ENCODE results near the gene NLE1. TPM values are rescaled to one million over a fixed set of nuclear protein-coding genes. Genes with fewer than 3 reads are reported as not detected.

The NLE1 gene
- total RNA-seq, 3 donors from 2014 or later = 15.2 to 32.1 (median 18.2) TPM

GRCh38 chr17:35088356-35088880 lies 53.7 kb downstream of the NLE1 start:
- TF ChIP-seq POLR2AphosphoS5 (IDR thresholded peaks at IDR 0.05) = peak in 2 of 3 donors; percentile 2 to 8
- TF ChIP-seq POLR2A (IDR thresholded peaks at IDR 0.05) = no peak
- Histone ChIP-seq H3K27ac (peak overlapping the region; percentile 92 to 94), H3K36me3 (no peaks in the 10 kb centered on the region), H3K9me3 (no peaks in the 10 kb centered on the region), H3K4me3 (peak overlapping the region; percentile 78 to 93 (median 80)), H3K4me1 (no peaks in the 10 kb centered on the region), H3K27me3 (no peaks in the 10 kb centered on the region)
- intact Hi-C loops (cut with DNase I; ENCODE audit: low total_unique reads) = no loop called here
- peak; percentile 24 to 56 for DNase-seq (ENCODE audit: low spot score in 2 of 2)

GRCh38 chr17:35087731-35088355 lies 54.3 kb downstream of the NLE1 start:
- DNase-seq (ENCODE audit: low spot score in 2 of 2) = no peak
- no peak for TF ChIP-seq CTCF (IDR thresholded peaks at IDR 0.05)
- no peaks in the 10 kb centered on the region for H3K36me3 ChIP-seq
- H3K9me3 ChIP-seq = no peaks in the 10 kb centered on the region
- peak overlapping the region; percentile 78 to 93 (median 80) for H3K4me3 ChIP-seq
- intact Hi-C loops (cut with DNase I; ENCODE audit: low total_unique reads) = no loop called here
- H3K27ac ChIP-seq = peak overlapping the region; percentile 92 to 94
- H3K27me3 ChIP-seq = no peaks in the 10 kb centered on the region
- H3K4me1 ChIP-seq = no peaks in the 10 kb centered on the region

- DNase-seq (ENCODE audit: low spot score in 2 of 2) = no peak
- H3K27ac ChIP-seq = peak overlapping the region; percentile 24 to 92
Observed at GRCh38 chr17:35086931-35087573, 55.1 kb downstream of the NLE1 start.

GRCh38 chr17:35086164-35086563 lies 55.9 kb downstream of the NLE1 start:
- TF ChIP-seq CTCF (IDR thresholded peaks at IDR 0.05) = no peak
- TF ChIP-seq POLR2AphosphoS5 (IDR thresholded peaks at IDR 0.05) = no peak
- no peak for TF ChIP-seq POLR2A (IDR thresholded peaks at IDR 0.05)
- Histone ChIP-seq H3K9me3 (no peaks in the 10 kb centered on the region), H3K4me3 (no peak overlapping the region), H3K36me3 (no peaks in the 10 kb centered on the region), H3K27ac (peak overlapping the region in 1 of 2 donors; percentile 92), H3K4me1 (no peaks in the 10 kb centered on the region), H3K27me3 (no peaks in the 10 kb centered on the region)
- DNase-seq (ENCODE audit: low spot score in 2 of 2) = no peak
- intact Hi-C loops (cut with DNase I; ENCODE audit: low total_unique reads) = no loop called here

More at GRCh38 chr17:35086931-35087573, 55.1 kb downstream of the NLE1 start:
- H3K4me3 ChIP-seq = no peak overlapping the region
- no peaks in the 10 kb centered on the region for H3K27me3 ChIP-seq
- no peaks in the 10 kb centered on the region for H3K9me3 ChIP-seq
- TF ChIP-seq POLR2AphosphoS5 (IDR thresholded peaks at IDR 0.05) (no peak), CTCF (IDR thresholded peaks at IDR 0.05) (no peak), POLR2A (IDR thresholded peaks at IDR 0.05) (no peak)
- intact Hi-C loops (cut with DNase I; ENCODE audit: low total_unique reads) = no loop called here
- no peaks in the 10 kb centered on the region for H3K4me1 ChIP-seq
- no peaks in the 10 kb centered on the region for H3K36me3 ChIP-seq

- Histone ChIP-seq H3K27me3 (no peaks in the 10 kb centered on the region), H3K4me3 (no peak overlapping the region), H3K36me3 (no peaks in the 10 kb centered on the region), H3K4me1 (no peaks in the 10 kb centered on the region), H3K9me3 (no peaks in the 10 kb centered on the region), H3K27ac (no peak overlapping the region)
- no peak for DNase-seq (ENCODE audit: low spot score in 2 of 2)
- intact Hi-C loops (cut with DNase I; ENCODE audit: low total_unique reads) = no loop called here
- TF ChIP-seq POLR2A (IDR thresholded peaks at IDR 0.05) (no peak), POLR2AphosphoS5 (IDR thresholded peaks at IDR 0.05) (no peak), CTCF (IDR thresholded peaks at IDR 0.05) (no peak)
Observed at GRCh38 chr17:35084987-35085386, 57.1 kb downstream of the NLE1 start.

Data from breast epithelium (tissue), 4 donors.